H9 (cell line): ENCODE data around the gene ARIH1. TPM values are rescaled to one million over a fixed set of nuclear protein-coding genes. Genes with fewer than 3 reads are reported as not detected.

ENCODE experiments used
- DNase-seq: peaks from one replicate; pipeline ENCODE4 v3.0.0-alpha.2; 2017
- H2AFZ ChIP-seq: one replicate; pipeline ENCODE4 v1.6.1; 2013; ENCODE audit warnings: mild to moderate bottlenecking, low read length, control low read depth, moderate library complexity
- H2AK5ac ChIP-seq: 2 replicates; pipeline ENCODE4 v1.6.1; 2013; ENCODE audit warnings: low read length, control low read depth, mixed read lengths; ENCODE audit not compliant: insufficient read length
- H2BK120ac ChIP-seq: one replicate; pipeline ENCODE4 v1.6.1; 2013; ENCODE audit warnings: low read depth, mild to moderate bottlenecking, low read length, control low read depth, inconsistent platforms; ENCODE audit not compliant: poor library complexity, severe bottlenecking
- H2BK12ac ChIP-seq: 2 replicates; pipeline ENCODE4 v1.6.1; 2013; ENCODE audit warnings: low read length, control low read depth, mixed read lengths, low read depth; ENCODE audit not compliant: insufficient read length
- H2BK15ac ChIP-seq: 2 replicates; pipeline ENCODE4 v1.6.1; 2013; ENCODE audit warnings: low read depth, low read length, control low read depth
- H2BK20ac ChIP-seq: one replicate; pipeline ENCODE4 v1.6.1; 2013; ENCODE audit warnings: low read depth, mild to moderate bottlenecking, low read length, control low read depth, inconsistent platforms; ENCODE audit not compliant: poor library complexity, severe bottlenecking
- H2BK5ac ChIP-seq: 2 replicates; pipeline ENCODE4 v1.6.1; 2013; ENCODE audit warnings: low read length, control low read depth, mixed read lengths; ENCODE audit not compliant: insufficient read length
- H3K14ac ChIP-seq: 2 replicates; pipeline ENCODE4 v1.6.1; 2013; ENCODE audit warnings: low read length, control low read depth; ENCODE audit not compliant: insufficient read depth
- H3K18ac ChIP-seq: 2 replicates; pipeline ENCODE4 v1.6.1; 2013; ENCODE audit warnings: low read depth, mild to moderate bottlenecking, mixed read lengths, low read length, control low read depth; ENCODE audit not compliant: insufficient read length
- H3K23ac ChIP-seq: 2 replicates; pipeline ENCODE4 v1.6.1; 2013; ENCODE audit warnings: low read length, control low read depth, mixed read lengths, low read depth; ENCODE audit not compliant: insufficient read length
- H3K23me2 ChIP-seq: 2 replicates; pipeline ENCODE4 v1.6.1; 2013; ENCODE audit warnings: low read depth, mild to moderate bottlenecking, mixed read lengths, low read length, control low read depth; ENCODE audit not compliant: insufficient read length, poor library complexity, severe bottlenecking
- H3K27ac ChIP-seq: 2 replicates; pipeline ENCODE4 v1.5.1; 2013; ENCODE audit warnings: low read length, control low read depth, mixed read lengths, low read depth; ENCODE audit not compliant: insufficient read length
- H3K27me3 ChIP-seq: 2 replicates; pipeline ENCODE4 v1.6.1; 2013; ENCODE audit warnings: low read length, control low read depth, inconsistent platforms; ENCODE audit not compliant: insufficient read depth
- H3K4ac ChIP-seq: 2 replicates; pipeline ENCODE4 v1.6.1; 2013; ENCODE audit warnings: low read depth, mild to moderate bottlenecking, control low read depth, inconsistent platforms, low read length, moderate library complexity
- H3K4me1 ChIP-seq: 2 replicates; pipeline ENCODE4 v1.6.1; 2013; ENCODE audit warnings: low read length, control low read depth, inconsistent platforms; ENCODE audit not compliant: insufficient read depth
- H3K4me2 ChIP-seq: 2 replicates; pipeline ENCODE4 v1.6.1; 2013; ENCODE audit warnings: low read length, control low read depth, mixed read lengths; ENCODE audit not compliant: insufficient read length, insufficient read depth
- H3K56ac ChIP-seq: 2 replicates; pipeline ENCODE4 v1.6.1; 2013; ENCODE audit warnings: low read depth, mild to moderate bottlenecking, mixed read lengths, low read length, control low read depth; ENCODE audit not compliant: insufficient read length
- H3K79me1 ChIP-seq: 2 replicates; pipeline ENCODE4 v1.6.1; 2013; ENCODE audit warnings: low read depth, mild to moderate bottlenecking, moderate library complexity, low read length, control low read depth, inconsistent platforms; ENCODE audit not compliant: insufficient read depth, poor library complexity, severe bottlenecking
- H3K79me2 ChIP-seq: 2 replicates; pipeline ENCODE4 v1.6.1; 2013; ENCODE audit warnings: low read length, control low read depth, inconsistent platforms; ENCODE audit not compliant: insufficient read depth
- H3K9ac ChIP-seq: 2 replicates; pipeline ENCODE4 v1.6.1; 2013; ENCODE audit warnings: low read length, control low read depth, mixed read lengths; ENCODE audit not compliant: insufficient read length; ENCODE audit errors: extremely low read depth
- H3K9me3 ChIP-seq: one replicate; pipeline ENCODE4 v1.6.1; 2013; ENCODE audit warnings: low read depth, low read length, inconsistent platforms; ENCODE audit not compliant: control insufficient read depth
- H3T11ph ChIP-seq: one replicate; pipeline ENCODE4 v1.6.1; 2013; ENCODE audit warnings: mild to moderate bottlenecking, low read length, control low read depth, inconsistent platforms
- H4K20me1 ChIP-seq: one replicate; pipeline ENCODE4 v1.6.1; 2013; ENCODE audit not compliant: control insufficient read depth, insufficient read length, insufficient read depth
- H4K5ac ChIP-seq: 2 replicates; pipeline ENCODE4 v1.6.1; 2013; ENCODE audit warnings: low read depth, mild to moderate bottlenecking, mixed read lengths, low read length, control low read depth; ENCODE audit not compliant: insufficient read length
- H4K8ac ChIP-seq: replicated peaks from 2 replicates; pipeline ENCODE4 v1.6.1; 2013; ENCODE audit warnings: low read length, control low read depth, mixed read lengths, low read depth; ENCODE audit not compliant: insufficient read length
- H4K91ac ChIP-seq: 2 replicates; pipeline ENCODE4 v1.6.1; 2013; ENCODE audit warnings: low read depth, mild to moderate bottlenecking, moderate library complexity, mixed read lengths, low read length, control low read depth; ENCODE audit not compliant: insufficient read length
- H3K27ac Mint-ChIP-seq, 3 experiments: 2 replicates in 2 of 3; 3 replicates in 1 of 3; pipeline ENCODE4 v1.8.0; 2020 to 2021; ENCODE audit warnings: mixed read lengths in 3 of 3, mild to moderate bottlenecking in 1 of 3, moderate library complexity in 1 of 3
- H3K27me3 Mint-ChIP-seq: 2 replicates; pipeline ENCODE4 v1.8.0; 2021; ENCODE audit warnings: low read depth, mild to moderate bottlenecking, moderate library complexity, mixed read lengths
- H3K36me3 Mint-ChIP-seq, 3 experiments: 2 replicates in 2 of 3; 3 replicates in 1 of 3; pipeline ENCODE4 v1.8.0; 2020 to 2021; ENCODE audit warnings: low read depth in 3 of 3, mixed read lengths in 3 of 3; ENCODE audit not compliant: insufficient read depth in 1 of 3
- H3K4me1 Mint-ChIP-seq, 2 experiments: 2 replicates each; pipeline ENCODE4 v1.8.0; 2020; ENCODE audit warnings: mixed read lengths in 2 of 2
- H3K4me3 Mint-ChIP-seq, 2 experiments: 2 replicates in 1 of 2; 3 replicates in 1 of 2; pipeline ENCODE4 v1.8.0; 2020 to 2021; ENCODE audit warnings: mild to moderate bottlenecking in 2 of 2, mixed read lengths in 2 of 2, moderate library complexity in 1 of 2
- H3K9me3 Mint-ChIP-seq, 2 experiments: 2 replicates in 1 of 2; 3 replicates in 1 of 2; pipeline ENCODE4 v1.8.0; 2020; ENCODE audit warnings: mild to moderate bottlenecking in 2 of 2, mixed read lengths in 2 of 2, moderate library complexity in 1 of 2
- total RNA-seq: library from RNA; stranded (reverse); gene quantifications from 2 replicates; pipeline ENCODE4 v1.2.1, GENCODE V29; 2021
- TF ChIP-seq, protein P1 (sequence below): fragments of 200-600 bp; sonication (generic); conservative IDR thresholded peaks from 3 replicates; pipeline ENCODE4 v1.8.0; 2021; ENCODE audit warnings: antibody characterized with exemption, mild to moderate bottlenecking

The ARIH1 gene
- total RNA-seq, 1 experiment from 2014 or later = 158 TPM

DNA sequence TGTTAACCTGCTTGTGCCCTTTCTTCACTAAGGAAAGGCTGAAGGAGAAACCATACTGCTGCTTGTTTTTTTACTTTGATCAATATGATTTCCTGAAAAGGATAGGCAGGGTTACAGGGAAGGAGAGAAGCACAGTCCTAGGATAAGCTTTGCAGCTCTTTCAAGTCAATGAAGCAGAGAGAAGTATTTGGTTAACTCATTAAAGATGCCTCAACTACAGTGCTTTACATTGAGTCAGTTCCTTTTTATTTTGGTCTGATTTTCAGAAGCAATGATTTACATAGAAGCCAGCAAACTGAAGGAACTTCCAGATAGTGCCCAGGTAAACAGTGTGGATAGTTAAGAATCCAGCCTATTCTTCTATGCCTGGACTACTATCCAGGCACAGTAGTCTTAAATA is 64.8 kb downstream of the ARIH1 start:
- no peaks in the 10 kb centered on the region for H3K23me2 ChIP-seq
- H3T11ph ChIP-seq = no peak overlapping the region
- no peak overlapping the region for H2BK15ac ChIP-seq
- no peak overlapping the region for H2AK5ac ChIP-seq
- H3K9ac ChIP-seq = no peak overlapping the region
- H3K4me2 ChIP-seq = no peak overlapping the region
- H3K14ac ChIP-seq = no peak overlapping the region
- no peak overlapping the region for H3K4ac ChIP-seq
- H4K91ac ChIP-seq = no peak overlapping the region
- H3K56ac ChIP-seq = no peak overlapping the region
- H2BK20ac ChIP-seq = no peak overlapping the region
- Mint-ChIP-seq H3K4me3 (no peak overlapping the region), H3K27ac (no peak overlapping the region), H3K4me1 (peaks cover 0 to 2% of the 10 kb centered on the region in 2 experiments; a peak in 1 of 4 replicates), H3K27me3 (no peaks in the 10 kb centered on the region), H3K36me3 (peaks cover 34 to 39% (median 35%) of the 10 kb centered on the region in 3 experiments), H3K9me3 (peaks cover 15 to 19% of the 10 kb centered on the region in 2 experiments)
- no peak overlapping the region for H2BK120ac ChIP-seq
- no peak overlapping the region for H2BK5ac ChIP-seq
- no peak for DNase-seq
- no peaks in the 10 kb centered on the region for H3K4me1 ChIP-seq
- peaks cover 4% of the 10 kb centered on the region; the same call in 1 of the 2 replicates for H3K79me2 ChIP-seq
- no peaks in the 10 kb centered on the region for H3K27me3 ChIP-seq
- H4K5ac ChIP-seq = no peak overlapping the region
- H3K23ac ChIP-seq = no peak overlapping the region
- TF ChIP-seq, protein P1, sequence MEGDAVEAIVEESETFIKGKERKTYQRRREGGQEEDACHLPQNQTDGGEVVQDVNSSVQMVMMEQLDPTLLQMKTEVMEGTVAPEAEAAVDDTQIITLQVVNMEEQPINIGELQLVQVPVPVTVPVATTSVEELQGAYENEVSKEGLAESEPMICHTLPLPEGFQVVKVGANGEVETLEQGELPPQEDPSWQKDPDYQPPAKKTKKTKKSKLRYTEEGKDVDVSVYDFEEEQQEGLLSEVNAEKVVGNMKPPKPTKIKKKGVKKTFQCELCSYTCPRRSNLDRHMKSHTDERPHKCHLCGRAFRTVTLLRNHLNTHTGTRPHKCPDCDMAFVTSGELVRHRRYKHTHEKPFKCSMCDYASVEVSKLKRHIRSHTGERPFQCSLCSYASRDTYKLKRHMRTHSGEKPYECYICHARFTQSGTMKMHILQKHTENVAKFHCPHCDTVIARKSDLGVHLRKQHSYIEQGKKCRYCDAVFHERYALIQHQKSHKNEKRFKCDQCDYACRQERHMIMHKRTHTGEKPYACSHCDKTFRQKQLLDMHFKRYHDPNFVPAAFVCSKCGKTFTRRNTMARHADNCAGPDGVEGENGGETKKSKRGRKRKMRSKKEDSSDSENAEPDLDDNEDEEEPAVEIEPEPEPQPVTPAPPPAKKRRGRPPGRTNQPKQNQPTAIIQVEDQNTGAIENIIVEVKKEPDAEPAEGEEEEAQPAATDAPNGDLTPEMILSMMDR = no peak
- H4K20me1 ChIP-seq = no peaks in the 10 kb centered on the region
- H3K18ac ChIP-seq = no peak overlapping the region
- no peak overlapping the region for H2BK12ac ChIP-seq
- H2AFZ ChIP-seq = no peak overlapping the region
- peaks cover 5% of the 10 kb centered on the region for H3K9me3 ChIP-seq
- no peak overlapping the region for H4K8ac ChIP-seq
- H3K27ac ChIP-seq = no peak overlapping the region
- H3K79me1 ChIP-seq = peaks cover 5% of the 10 kb centered on the region
